Gastrocnemius medialis (tissue), 4 donors: Measurements from ENCODE around the gene RIBC2.
"Not testable (repeated sequence)": the region's sequence is repeated elsewhere in the genome, so short reads cannot be mapped to it uniquely, and the experiment has no call there.

Experiments used
- POLR2A ChIP-seq, 2 donors: fragments of 450-650 bp; IDR thresholded peaks; one replicate each; pipeline ENCODE4 v1.6.1; 2017; ENCODE audit warnings: antibody characterized with exemption in 2 of 2, mild to moderate bottlenecking in 2 of 2, moderate library complexity in 2 of 2
- TF ChIP-seq, protein P1 (sequence below), 5 experiments: fragments of 450-650 bp in 3 of 5; fragments of 200-600 bp in 2 of 5; sonication (generic) in 2 of 5; IDR thresholded peaks in 4 of 5; conservative IDR thresholded peaks in 1 of 5; 1 replicate in 4 of 5; 2 replicates in 1 of 5; pipeline ENCODE4 v1.5.1; 2016 to 2019; ENCODE audit warnings: antibody characterized with exemption in 5 of 5, mild to moderate bottlenecking in 3 of 5, moderate library complexity in 3 of 5

GRCh38 chr22:45463691-45464090 lies 50.2 kb downstream of the RIBC2 start:
- TF ChIP-seq, protein P1, sequence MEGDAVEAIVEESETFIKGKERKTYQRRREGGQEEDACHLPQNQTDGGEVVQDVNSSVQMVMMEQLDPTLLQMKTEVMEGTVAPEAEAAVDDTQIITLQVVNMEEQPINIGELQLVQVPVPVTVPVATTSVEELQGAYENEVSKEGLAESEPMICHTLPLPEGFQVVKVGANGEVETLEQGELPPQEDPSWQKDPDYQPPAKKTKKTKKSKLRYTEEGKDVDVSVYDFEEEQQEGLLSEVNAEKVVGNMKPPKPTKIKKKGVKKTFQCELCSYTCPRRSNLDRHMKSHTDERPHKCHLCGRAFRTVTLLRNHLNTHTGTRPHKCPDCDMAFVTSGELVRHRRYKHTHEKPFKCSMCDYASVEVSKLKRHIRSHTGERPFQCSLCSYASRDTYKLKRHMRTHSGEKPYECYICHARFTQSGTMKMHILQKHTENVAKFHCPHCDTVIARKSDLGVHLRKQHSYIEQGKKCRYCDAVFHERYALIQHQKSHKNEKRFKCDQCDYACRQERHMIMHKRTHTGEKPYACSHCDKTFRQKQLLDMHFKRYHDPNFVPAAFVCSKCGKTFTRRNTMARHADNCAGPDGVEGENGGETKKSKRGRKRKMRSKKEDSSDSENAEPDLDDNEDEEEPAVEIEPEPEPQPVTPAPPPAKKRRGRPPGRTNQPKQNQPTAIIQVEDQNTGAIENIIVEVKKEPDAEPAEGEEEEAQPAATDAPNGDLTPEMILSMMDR (IDR thresholded peaks at IDR 0.05 in 4 of 5, conservative IDR thresholded peaks at IDR 0.05 in 1 of 5): not testable (repeated sequence)
- TF ChIP-seq POLR2A (IDR thresholded peaks at IDR 0.05): not testable (repeated sequence)
